Measurements from ENCODE around the gene SERPING1. TPM values are rescaled to one million over a fixed set of nuclear protein-coding genes. Genes with fewer than 3 reads are reported as not detected.

The SERPING1 gene
- polyA plus RNA-seq, 1 of the 3 experiments (the other 2 are of a cell fraction), result 4.5 TPM

- H2AFZ ChIP-seq (ENCODE audit: low read depth), result no peak overlapping the region
- no peak overlapping the region for H3K9ac ChIP-seq
- H3K79me2 ChIP-seq (ENCODE audit: insufficient read depth), result peaks cover 16% of the 10 kb centered on the region; the same call in 1 of the 2 replicates
- TF ChIP-seq TAF1 (IDR thresholded peaks at IDR 0.05; ENCODE audit: borderline replicate concordance, low read depth, low read length) (no peak), ZBTB33 (IDR thresholded peaks at IDR 0.05; ENCODE audit: borderline replicate concordance, low read depth) (no peak), YY1 (IDR thresholded peaks at IDR 0.05; ENCODE audit: low read depth) (no peak), MAX (IDR thresholded peaks at IDR 0.05; ENCODE audit: low read depth) (no peak), JUND (IDR thresholded peaks at IDR 0.05) (peak; percentile 5; the same call in 1 of the 2 replicates), GATA2 (CRISPR knock-in tag; IDR thresholded peaks at IDR 0.05) (no peak), POLR2AphosphoS5 (IDR thresholded peaks at IDR 0.05; ENCODE audit: low read depth, low read length) (no peak; the same call in 1 of the 2 replicates), FOXM1 (IDR thresholded peaks at IDR 0.05; ENCODE audit: low read depth) (no peak), EZH2phosphoT487 (IDR thresholded peaks at IDR 0.05; ENCODE audit: borderline replicate concordance, low read depth) (no peak)
- TF ChIP-seq, protein P1, sequence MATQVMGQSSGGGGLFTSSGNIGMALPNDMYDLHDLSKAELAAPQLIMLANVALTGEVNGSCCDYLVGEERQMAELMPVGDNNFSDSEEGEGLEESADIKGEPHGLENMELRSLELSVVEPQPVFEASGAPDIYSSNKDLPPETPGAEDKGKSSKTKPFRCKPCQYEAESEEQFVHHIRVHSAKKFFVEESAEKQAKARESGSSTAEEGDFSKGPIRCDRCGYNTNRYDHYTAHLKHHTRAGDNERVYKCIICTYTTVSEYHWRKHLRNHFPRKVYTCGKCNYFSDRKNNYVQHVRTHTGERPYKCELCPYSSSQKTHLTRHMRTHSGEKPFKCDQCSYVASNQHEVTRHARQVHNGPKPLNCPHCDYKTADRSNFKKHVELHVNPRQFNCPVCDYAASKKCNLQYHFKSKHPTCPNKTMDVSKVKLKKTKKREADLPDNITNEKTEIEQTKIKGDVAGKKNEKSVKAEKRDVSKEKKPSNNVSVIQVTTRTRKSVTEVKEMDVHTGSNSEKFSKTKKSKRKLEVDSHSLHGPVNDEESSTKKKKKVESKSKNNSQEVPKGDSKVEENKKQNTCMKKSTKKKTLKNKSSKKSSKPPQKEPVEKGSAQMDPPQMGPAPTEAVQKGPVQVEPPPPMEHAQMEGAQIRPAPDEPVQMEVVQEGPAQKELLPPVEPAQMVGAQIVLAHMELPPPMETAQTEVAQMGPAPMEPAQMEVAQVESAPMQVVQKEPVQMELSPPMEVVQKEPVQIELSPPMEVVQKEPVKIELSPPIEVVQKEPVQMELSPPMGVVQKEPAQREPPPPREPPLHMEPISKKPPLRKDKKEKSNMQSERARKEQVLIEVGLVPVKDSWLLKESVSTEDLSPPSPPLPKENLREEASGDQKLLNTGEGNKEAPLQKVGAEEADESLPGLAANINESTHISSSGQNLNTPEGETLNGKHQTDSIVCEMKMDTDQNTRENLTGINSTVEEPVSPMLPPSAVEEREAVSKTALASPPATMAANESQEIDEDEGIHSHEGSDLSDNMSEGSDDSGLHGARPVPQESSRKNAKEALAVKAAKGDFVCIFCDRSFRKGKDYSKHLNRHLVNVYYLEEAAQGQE (IDR thresholded peaks at IDR 0.05; ENCODE audit: low read depth, low read length), result no peak
- TF ChIP-seq, protein P2, sequence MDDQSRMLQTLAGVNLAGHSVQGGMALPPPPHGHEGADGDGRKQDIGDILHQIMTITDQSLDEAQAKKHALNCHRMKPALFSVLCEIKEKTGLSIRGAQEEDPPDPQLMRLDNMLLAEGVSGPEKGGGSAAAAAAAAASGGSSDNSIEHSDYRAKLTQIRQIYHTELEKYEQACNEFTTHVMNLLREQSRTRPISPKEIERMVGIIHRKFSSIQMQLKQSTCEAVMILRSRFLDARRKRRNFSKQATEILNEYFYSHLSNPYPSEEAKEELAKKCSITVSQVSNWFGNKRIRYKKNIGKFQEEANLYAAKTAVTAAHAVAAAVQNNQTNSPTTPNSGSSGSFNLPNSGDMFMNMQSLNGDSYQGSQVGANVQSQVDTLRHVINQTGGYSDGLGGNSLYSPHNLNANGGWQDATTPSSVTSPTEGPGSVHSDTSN (IDR thresholded peaks at IDR 0.05), result 0 out of 2 replicates have a peak, but pooled peaks have one; percentile 2
- TF ChIP-seq, protein P3, sequence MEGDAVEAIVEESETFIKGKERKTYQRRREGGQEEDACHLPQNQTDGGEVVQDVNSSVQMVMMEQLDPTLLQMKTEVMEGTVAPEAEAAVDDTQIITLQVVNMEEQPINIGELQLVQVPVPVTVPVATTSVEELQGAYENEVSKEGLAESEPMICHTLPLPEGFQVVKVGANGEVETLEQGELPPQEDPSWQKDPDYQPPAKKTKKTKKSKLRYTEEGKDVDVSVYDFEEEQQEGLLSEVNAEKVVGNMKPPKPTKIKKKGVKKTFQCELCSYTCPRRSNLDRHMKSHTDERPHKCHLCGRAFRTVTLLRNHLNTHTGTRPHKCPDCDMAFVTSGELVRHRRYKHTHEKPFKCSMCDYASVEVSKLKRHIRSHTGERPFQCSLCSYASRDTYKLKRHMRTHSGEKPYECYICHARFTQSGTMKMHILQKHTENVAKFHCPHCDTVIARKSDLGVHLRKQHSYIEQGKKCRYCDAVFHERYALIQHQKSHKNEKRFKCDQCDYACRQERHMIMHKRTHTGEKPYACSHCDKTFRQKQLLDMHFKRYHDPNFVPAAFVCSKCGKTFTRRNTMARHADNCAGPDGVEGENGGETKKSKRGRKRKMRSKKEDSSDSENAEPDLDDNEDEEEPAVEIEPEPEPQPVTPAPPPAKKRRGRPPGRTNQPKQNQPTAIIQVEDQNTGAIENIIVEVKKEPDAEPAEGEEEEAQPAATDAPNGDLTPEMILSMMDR (IDR thresholded peaks at IDR 0.05), result no peak
- H3K4me3 ChIP-seq (ENCODE audit: low read depth in 2 of 2, low read length in 1 of 2), result no peak overlapping the region; a peak in 1 of 4 replicates
- peaks cover 21% of the 10 kb centered on the region for H3F3A ChIP-seq (replicated peaks; ENCODE audit: insufficient read depth)
- H3K4me2 ChIP-seq, result no peak overlapping the region
- H4K20me1 ChIP-seq (ENCODE audit: insufficient read depth), result peaks cover 33% of the 10 kb centered on the region
- H3K36me3 ChIP-seq (replicated peaks in 1 of 2; ENCODE audit: control insufficient read depth in 1 of 2, insufficient read depth in 2 of 2, low read length in 1 of 2), result peaks cover 0 to 4% of the 10 kb centered on the region in 2 experiments
- CTCF ChIA-PET, result interaction anchor here (0.9 to 17.7 kb wide), 4 partner anchors 33 to 301 kb away, joined by 3 to 326 read pairs (median 19); partner anchors contain the start of gene UBE2L6
- H3K27me3 ChIP-seq (ENCODE audit: insufficient read depth), result no peaks in the 10 kb centered on the region
- no peak for DNase-seq
- peaks cover 16 to 35% of the 10 kb centered on the region in 2 experiments; a peak in 3 of 4 replicates for H3K4me1 ChIP-seq (ENCODE audit: control insufficient read depth in 1 of 2, insufficient read depth in 2 of 2, low read depth in 1 of 2, low read length in 1 of 2)
- no peaks in the 10 kb centered on the region for H3K9me2 ChIP-seq
- no peak overlapping the region for H3K27ac ChIP-seq (ENCODE audit: low read depth in 2 of 2, low read length in 1 of 2)
- POLR2A ChIA-PET, result interaction anchor here (0.8 to 1.8 kb wide), 2 partner anchors 9 to 154 kb away, joined by 3 to 4 read pairs; no protein-coding TSS in a partner anchor
- no peaks in the 10 kb centered on the region for H3K9me3 ChIP-seq
- 39% methylated on average over 17 of the region's 23 CpGs for WGBS (ENCODE audit: low lambda C conversion rate)
Observed at GRCh38 chr11:57646799-57647303, 49.4 kb downstream of the SERPING1 start.
